ENCODE results near the gene GLYATL2. TPM values are rescaled to one million over a fixed set of nuclear protein-coding genes. Genes with fewer than 3 reads are reported as not detected.

Gene GLYATL2
- total and polyA plus RNA-seq, 2 of the 13 experiments (the other 11 are each of a cell fraction or from before 2014, with no cell fraction given): not detected

DNA sequence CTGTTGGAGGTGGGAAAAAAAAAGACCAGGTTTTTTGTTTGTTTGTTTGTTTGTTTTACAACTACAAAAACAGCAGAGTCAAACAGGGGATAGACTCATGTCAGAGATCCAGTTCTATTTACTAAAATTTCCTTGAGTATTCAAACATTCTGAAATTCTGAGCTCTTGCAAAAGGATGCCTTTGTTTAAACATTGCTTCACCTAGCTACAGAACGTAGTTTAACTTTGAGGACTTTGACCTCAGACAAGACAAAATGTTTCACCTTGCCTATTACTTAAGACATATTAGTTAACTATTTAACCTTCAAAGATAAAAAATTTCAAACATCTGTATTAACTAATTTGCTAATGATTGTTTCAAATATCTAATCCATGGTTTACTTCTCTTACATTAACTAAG, 36.1 kb upstream of the GLYATL2 start (continued):
- TF ChIP-seq ZSCAN9 (CRISPR knock-in tag; IDR thresholded peaks at IDR 0.05; ENCODE audit: borderline replicate concordance) (no peak), NFRKB (IDR thresholded peaks at IDR 0.05) (no peak), GTF3A (CRISPR knock-in tag; conservative IDR thresholded peaks at IDR 0.05) (no peak), ZFAT (CRISPR knock-in tag; conservative IDR thresholded peaks at IDR 0.05) (no peak), JUN (CRISPR knock-in tag; IDR thresholded peaks at IDR 0.05) (no peak), FOXC1 (CRISPR knock-in tag; IDR thresholded peaks at IDR 0.05; ENCODE audit: borderline replicate concordance) (no peak), SNRNP70 (IDR thresholded peaks at IDR 0.05; ENCODE audit: low read depth, low read length) (no peak), HNF4A (CRISPR knock-in tag; IDR thresholded peaks at IDR 0.05) (peak; percentile 92), ZNF180 (CRISPR knock-in tag; IDR thresholded peaks at IDR 0.05; ENCODE audit: borderline replicate concordance, low read depth) (no peak), NBN (conservative IDR thresholded peaks at IDR 0.05) (no peak), PLRG1 (conservative IDR thresholded peaks at IDR 0.05) (no peak), ZFP41 (CRISPR knock-in tag; IDR thresholded peaks at IDR 0.05; ENCODE audit: borderline replicate concordance) (no peak), ZNF720 (CRISPR knock-in tag; IDR thresholded peaks at IDR 0.05) (no peak), ZFX (CRISPR knock-in tag; IDR thresholded peaks at IDR 0.05; ENCODE audit: low read depth) (no peak), ZNF883 (CRISPR knock-in tag; IDR thresholded peaks at IDR 0.05; ENCODE audit: not compliant biosample characterization) (no peak), ARNTL (CRISPR knock-in tag; IDR thresholded peaks at IDR 0.05) (no peak), RCOR2 (CRISPR knock-in tag; IDR thresholded peaks at IDR 0.05) (no peak), ZNF598 (CRISPR knock-in tag; IDR thresholded peaks at IDR 0.05; ENCODE audit: borderline replicate concordance) (no peak), ATRX (CRISPR knock-in tag; IDR thresholded peaks at IDR 0.05; ENCODE audit: borderline replicate concordance) (no peak), ARNT (IDR thresholded peaks at IDR 0.05) (no peak)
- TF ChIP-seq, protein P1, sequence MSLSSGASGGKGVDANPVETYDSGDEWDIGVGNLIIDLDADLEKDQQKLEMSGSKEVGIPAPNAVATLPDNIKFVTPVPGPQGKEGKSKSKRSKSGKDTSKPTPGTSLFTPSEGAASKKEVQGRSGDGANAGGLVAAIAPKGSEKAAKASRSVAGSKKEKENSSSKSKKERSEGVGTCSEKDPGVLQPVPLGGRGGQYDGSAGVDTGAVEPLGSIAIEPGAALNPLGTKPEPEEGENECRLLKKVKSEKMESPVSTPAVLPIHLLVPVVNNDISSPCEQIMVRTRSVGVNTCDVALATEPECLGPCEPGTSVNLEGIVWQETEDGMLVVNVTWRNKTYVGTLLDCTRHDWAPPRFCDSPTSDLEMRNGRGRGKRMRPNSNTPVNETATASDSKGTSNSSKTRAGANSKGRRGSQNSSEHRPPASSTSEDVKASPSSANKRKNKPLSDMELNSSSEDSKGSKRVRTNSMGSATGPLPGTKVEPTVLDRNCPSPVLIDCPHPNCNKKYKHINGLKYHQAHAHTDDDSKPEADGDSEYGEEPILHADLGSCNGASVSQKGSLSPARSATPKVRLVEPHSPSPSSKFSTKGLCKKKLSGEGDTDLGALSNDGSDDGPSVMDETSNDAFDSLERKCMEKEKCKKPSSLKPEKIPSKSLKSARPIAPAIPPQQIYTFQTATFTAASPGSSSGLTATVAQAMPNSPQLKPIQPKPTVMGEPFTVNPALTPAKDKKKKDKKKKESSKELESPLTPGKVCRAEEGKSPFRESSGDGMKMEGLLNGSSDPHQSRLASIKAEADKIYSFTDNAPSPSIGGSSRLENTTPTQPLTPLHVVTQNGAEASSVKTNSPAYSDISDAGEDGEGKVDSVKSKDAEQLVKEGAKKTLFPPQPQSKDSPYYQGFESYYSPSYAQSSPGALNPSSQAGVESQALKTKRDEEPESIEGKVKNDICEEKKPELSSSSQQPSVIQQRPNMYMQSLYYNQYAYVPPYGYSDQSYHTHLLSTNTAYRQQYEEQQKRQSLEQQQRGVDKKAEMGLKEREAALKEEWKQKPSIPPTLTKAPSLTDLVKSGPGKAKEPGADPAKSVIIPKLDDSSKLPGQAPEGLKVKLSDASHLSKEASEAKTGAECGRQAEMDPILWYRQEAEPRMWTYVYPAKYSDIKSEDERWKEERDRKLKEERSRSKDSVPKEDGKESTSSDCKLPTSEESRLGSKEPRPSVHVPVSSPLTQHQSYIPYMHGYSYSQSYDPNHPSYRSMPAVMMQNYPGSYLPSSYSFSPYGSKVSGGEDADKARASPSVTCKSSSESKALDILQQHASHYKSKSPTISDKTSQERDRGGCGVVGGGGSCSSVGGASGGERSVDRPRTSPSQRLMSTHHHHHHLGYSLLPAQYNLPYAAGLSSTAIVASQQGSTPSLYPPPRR (CRISPR knock-in tag; IDR thresholded peaks at IDR 0.05; ENCODE audit: borderline replicate concordance): no peak
- TF ChIP-seq, protein P2, sequence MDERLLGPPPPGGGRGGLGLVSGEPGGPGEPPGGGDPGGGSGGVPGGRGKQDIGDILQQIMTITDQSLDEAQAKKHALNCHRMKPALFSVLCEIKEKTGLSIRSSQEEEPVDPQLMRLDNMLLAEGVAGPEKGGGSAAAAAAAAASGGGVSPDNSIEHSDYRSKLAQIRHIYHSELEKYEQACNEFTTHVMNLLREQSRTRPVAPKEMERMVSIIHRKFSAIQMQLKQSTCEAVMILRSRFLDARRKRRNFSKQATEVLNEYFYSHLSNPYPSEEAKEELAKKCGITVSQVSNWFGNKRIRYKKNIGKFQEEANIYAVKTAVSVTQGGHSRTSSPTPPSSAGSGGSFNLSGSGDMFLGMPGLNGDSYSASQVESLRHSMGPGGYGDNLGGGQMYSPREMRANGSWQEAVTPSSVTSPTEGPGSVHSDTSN (CRISPR knock-in tag; IDR thresholded peaks at IDR 0.05): no peak
- TF ChIP-seq, protein P3, sequence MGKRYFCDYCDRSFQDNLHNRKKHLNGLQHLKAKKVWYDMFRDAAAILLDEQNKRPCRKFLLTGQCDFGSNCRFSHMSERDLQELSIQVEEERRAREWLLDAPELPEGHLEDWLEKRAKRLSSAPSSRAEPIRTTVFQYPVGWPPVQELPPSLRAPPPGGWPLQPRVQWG (CRISPR knock-in tag; IDR thresholded peaks at IDR 0.05; ENCODE audit: borderline replicate concordance, low read depth): no peak
- TF ChIP-seq, protein P4, sequence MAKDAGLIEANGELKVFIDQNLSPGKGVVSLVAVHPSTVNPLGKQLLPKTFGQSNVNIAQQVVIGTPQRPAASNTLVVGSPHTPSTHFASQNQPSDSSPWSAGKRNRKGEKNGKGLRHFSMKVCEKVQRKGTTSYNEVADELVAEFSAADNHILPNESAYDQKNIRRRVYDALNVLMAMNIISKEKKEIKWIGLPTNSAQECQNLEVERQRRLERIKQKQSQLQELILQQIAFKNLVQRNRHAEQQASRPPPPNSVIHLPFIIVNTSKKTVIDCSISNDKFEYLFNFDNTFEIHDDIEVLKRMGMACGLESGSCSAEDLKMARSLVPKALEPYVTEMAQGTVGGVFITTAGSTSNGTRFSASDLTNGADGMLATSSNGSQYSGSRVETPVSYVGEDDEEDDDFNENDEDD (CRISPR knock-in tag; IDR thresholded peaks at IDR 0.05; ENCODE audit: borderline replicate concordance): no peak
- TF ChIP-seq, protein P5, sequence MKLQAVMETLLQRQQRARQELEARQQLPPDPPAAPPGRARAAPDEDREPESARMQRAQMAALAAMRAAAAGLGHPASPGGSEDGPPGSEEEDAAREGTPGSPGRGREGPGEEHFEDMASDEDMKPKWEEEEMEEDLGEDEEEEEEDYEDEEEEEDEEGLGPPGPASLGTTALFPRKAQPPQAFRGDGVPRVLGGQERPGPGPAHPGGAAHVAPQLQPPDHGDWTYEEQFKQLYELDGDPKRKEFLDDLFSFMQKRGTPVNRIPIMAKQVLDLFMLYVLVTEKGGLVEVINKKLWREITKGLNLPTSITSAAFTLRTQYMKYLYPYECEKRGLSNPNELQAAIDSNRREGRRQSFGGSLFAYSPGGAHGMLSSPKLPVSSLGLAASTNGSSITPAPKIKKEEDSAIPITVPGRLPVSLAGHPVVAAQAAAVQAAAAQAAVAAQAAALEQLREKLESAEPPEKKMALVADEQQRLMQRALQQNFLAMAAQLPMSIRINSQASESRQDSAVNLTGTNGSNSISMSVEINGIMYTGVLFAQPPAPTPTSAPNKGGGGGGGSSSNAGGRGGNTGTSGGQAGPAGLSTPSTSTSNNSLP (IDR thresholded peaks at IDR 0.05; ENCODE audit: low read depth, low read length): peak; percentile 48; the same call in 1 of the 2 replicates
